NB4 (cell line): Measurements from ENCODE around the gene KIAA1671.

Source experiments
- MYC ChIP-seq: IDR thresholded peaks from 2 replicates; pipeline ENCODE4 v1.6.1; 2011; ENCODE audit warnings: low read depth, low read length
- POLR2A ChIP-seq: IDR thresholded peaks from 2 replicates; pipeline ENCODE4 v1.6.1; 2011; ENCODE audit warnings: mild to moderate bottlenecking; ENCODE audit not compliant: insufficient read length; ENCODE audit errors: extremely low read depth
- TF ChIP-seq, protein P1 (sequence below): IDR thresholded peaks from 2 replicates; pipeline ENCODE4 v1.6.1; 2011; ENCODE audit warnings: low read depth, low read length
- TF ChIP-seq, protein P2 (sequence below): IDR thresholded peaks from one replicate; pipeline ENCODE4 v1.5.1; 2012; ENCODE audit warnings: low read depth, low read length

DNA sequence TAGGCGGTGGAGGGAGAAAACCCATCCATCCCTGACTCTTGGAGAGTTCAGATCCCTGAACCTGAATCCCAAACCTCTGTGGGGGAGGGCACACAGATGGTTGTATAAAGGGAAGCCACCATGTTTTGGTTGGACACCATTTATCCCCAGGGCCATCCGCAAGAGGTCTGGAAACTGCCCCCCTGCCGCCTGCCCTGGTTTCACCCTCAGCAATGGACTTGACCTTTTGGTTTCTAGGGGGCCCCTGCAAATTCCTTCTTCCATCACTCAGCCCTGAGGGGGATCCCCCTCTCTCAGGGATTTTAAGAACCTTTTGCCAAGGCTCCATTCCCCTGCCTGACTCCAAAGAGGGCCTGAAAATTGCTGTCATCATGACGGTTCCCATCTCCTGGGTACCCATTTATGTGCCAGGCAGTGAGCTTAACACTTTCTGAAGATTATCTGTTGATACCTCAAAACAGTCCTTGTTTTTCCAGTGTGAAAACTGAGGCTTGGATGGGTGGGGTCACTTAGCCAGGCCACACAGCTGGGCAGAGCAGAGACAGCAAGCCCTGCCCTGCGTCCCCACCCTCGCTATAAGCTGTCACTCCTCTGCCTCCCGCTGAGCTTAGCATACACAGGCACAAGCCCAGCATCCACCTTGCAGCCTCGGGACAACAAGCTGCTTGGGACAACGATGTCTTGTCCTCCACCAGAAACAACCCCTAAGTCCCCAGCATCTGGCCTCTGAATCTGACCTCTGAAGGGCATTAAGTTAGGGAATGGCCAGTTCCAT is 213.9 kb downstream of the KIAA1671 start:
- TF ChIP-seq, protein P1, sequence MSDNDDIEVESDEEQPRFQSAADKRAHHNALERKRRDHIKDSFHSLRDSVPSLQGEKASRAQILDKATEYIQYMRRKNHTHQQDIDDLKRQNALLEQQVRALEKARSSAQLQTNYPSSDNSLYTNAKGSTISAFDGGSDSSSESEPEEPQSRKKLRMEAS: no peak
- TF ChIP-seq, protein P2, sequence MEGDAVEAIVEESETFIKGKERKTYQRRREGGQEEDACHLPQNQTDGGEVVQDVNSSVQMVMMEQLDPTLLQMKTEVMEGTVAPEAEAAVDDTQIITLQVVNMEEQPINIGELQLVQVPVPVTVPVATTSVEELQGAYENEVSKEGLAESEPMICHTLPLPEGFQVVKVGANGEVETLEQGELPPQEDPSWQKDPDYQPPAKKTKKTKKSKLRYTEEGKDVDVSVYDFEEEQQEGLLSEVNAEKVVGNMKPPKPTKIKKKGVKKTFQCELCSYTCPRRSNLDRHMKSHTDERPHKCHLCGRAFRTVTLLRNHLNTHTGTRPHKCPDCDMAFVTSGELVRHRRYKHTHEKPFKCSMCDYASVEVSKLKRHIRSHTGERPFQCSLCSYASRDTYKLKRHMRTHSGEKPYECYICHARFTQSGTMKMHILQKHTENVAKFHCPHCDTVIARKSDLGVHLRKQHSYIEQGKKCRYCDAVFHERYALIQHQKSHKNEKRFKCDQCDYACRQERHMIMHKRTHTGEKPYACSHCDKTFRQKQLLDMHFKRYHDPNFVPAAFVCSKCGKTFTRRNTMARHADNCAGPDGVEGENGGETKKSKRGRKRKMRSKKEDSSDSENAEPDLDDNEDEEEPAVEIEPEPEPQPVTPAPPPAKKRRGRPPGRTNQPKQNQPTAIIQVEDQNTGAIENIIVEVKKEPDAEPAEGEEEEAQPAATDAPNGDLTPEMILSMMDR: no peak
- TF ChIP-seq POLR2A (no peak), MYC (no peak)
